Ovary (tissue), 9 donors: ENCODE results near the gene SYT14. TPM values are rescaled to one million over a fixed set of nuclear protein-coding genes. Genes with fewer than 3 reads are reported as not detected.
"Not testable (repeated sequence)": the region's sequence is repeated elsewhere in the genome, so short reads cannot be mapped to it uniquely, and the experiment has no call there.

Source experiments
- DNase-seq, 5 donors: peaks; one replicate each; pipeline ENCODE4 v3.0.0-alpha.2; 2019 to 2020
- H3K27ac ChIP-seq, 2 donors: fragments of 200-600 bp; one replicate each; pipeline versions ENCODE4 v1.5.1 to v1.8.0; 2019 to 2022
- H3K27me3 ChIP-seq: fragments of 200-600 bp; one replicate; pipeline ENCODE4 v1.8.0; 2022
- H3K36me3 ChIP-seq: fragments of 200-600 bp; sonication (generic); one replicate; pipeline ENCODE4 v1.5.1; 2019
- H3K4me1 ChIP-seq: one replicate; pipeline ENCODE4 v1.8.1; 2013; ENCODE audit warnings: mild to moderate bottlenecking, moderate library complexity; ENCODE audit not compliant: insufficient read depth
- H3K4me3 ChIP-seq: fragments of 200-600 bp; sonication (generic); one replicate; pipeline ENCODE4 v1.5.1; 2017
- H3K9me3 ChIP-seq, 2 donors: fragments of 200-600 bp in 1 of 2; sonication (generic) in 1 of 2; one replicate each; pipeline versions ENCODE4 v1.5.1 to v1.8.1; 2013 to 2019; ENCODE audit warnings: mild to moderate bottlenecking in 1 of 2, moderate library complexity in 1 of 2
- EP300 ChIP-seq: sonication (generic); formaldehyde crosslinking; IDR thresholded peaks from one replicate; pipeline ENCODE4 v1.6.1; 2017; ENCODE audit warnings: antibody characterized with exemption
- POLR2A ChIP-seq: fragments of 450-650 bp; IDR thresholded peaks from one replicate; pipeline ENCODE4 v1.6.1; 2017; ENCODE audit warnings: antibody characterized with exemption, mild to moderate bottlenecking, moderate library complexity
- WGBS, 3 donors: extraction: QIAGEN DNeasy Blood & Tissue Kit in 1 of 3; methylation state at CpG; one replicate each; pipeline versions ENCODE4 v1.1.5 to v1.1.7; 2013 to 2017; 5-methylcytosine and 5-hydroxymethylcytosine counted together
- intact Hi-C, 4 donors: fragments of 100-400 bp; cut with DNase I; formaldehyde crosslinking; loops; one replicate each; pipeline versions ENCODE4 v1.11.0 to v1.15.1; 2022 to 2023
- polyA plus RNA-seq, 2 donors: library from polyadenylated mRNA; stranded (reverse); fragments of 200-250 nt in 1 of 2; fragments of 350-450 nt in 1 of 2; fragmentation: Illumina TruSeq in 1 of 2; extraction: RNeasy Lipid Tissue Mini Kit (QIAGEN cat#74804) in 1 of 2; gene quantifications; one replicate each; pipeline ENCODE4 v1.2.3, GENCODE V29; 2013 to 2014
- total RNA-seq, 7 donors: library from RNA; depleted of rRNA in 2 of 7; stranded (reverse); fragments of >200 nt in 2 of 7; fragmentation: NEBNext Ultra II Directional in 3 of 7; extraction: Animal tissue kit (Norgen Biotek cat#: 25700) in 3 of 7; gene quantifications; one replicate each; pipeline versions ENCODE4 v1.1.0 to v1.2.4, GENCODE V29; 2016 to 2023
- TF ChIP-seq, protein P1 (sequence below), 3 donors: fragments of 450-650 bp in 2 of 3; fragments of 200-600 bp in 1 of 3; IDR thresholded peaks; one replicate each; pipeline versions ENCODE4 v1.5.1 to v1.8.0; 2016 to 2022; ENCODE audit warnings: antibody characterized with exemption in 3 of 3, mild to moderate bottlenecking in 1 of 3
- donor health status: DM: no; HTN: no; CAD: no; lungs with moderate emphysema.
- donor health status: DM: no; HTN: no; CAD: no.
- donor health status: Bipolar disorder and iron deficiency.
- donor health status: DM: yes; HTN: yes; CAD: no.
- donor health status: DM: no; HTN: no; CAD: no.
- donor health status: DM: yes; HTN: yes; CAD: no.

SYT14 gene
- total and polyA plus RNA-seq, 9 donors = under 0.01 to 0.45 (median 0.15) TPM; not detected in 3

DNA sequence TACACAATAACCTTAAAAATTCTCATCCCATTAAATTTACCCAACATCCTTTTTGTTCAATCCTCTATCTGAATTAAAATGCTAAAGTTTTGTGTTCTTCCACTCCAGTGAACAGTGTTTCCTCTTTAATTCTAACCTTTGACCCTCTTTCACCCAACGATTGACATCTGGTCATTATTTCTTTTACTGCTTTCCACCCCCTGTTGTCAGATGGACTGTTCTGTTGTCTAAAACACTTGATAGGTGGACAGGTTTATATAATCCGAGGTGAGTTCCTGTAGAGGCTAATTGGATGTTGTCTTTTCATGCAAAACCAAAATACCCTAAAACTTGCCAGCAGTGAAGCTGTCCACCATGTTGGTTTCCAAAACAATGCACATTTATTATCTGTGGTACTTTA is 221.2 kb downstream of the SYT14 start:
- Histone ChIP-seq H3K4me3 (no peak overlapping the region), H3K4me1 (no peaks in the 10 kb centered on the region), H3K9me3 (no peaks in the 10 kb centered on the region), H3K27me3 (no peaks in the 10 kb centered on the region), H3K36me3 (no peaks in the 10 kb centered on the region), H3K27ac (no peak overlapping the region)
- TF ChIP-seq EP300 = no peak
- TF ChIP-seq, protein P1, sequence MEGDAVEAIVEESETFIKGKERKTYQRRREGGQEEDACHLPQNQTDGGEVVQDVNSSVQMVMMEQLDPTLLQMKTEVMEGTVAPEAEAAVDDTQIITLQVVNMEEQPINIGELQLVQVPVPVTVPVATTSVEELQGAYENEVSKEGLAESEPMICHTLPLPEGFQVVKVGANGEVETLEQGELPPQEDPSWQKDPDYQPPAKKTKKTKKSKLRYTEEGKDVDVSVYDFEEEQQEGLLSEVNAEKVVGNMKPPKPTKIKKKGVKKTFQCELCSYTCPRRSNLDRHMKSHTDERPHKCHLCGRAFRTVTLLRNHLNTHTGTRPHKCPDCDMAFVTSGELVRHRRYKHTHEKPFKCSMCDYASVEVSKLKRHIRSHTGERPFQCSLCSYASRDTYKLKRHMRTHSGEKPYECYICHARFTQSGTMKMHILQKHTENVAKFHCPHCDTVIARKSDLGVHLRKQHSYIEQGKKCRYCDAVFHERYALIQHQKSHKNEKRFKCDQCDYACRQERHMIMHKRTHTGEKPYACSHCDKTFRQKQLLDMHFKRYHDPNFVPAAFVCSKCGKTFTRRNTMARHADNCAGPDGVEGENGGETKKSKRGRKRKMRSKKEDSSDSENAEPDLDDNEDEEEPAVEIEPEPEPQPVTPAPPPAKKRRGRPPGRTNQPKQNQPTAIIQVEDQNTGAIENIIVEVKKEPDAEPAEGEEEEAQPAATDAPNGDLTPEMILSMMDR (IDR thresholded peaks at IDR 0.05) = no peak
- TF ChIP-seq POLR2A = no peak
- intact Hi-C loops = no loop called here
- no peak for DNase-seq
- 42 to 58% (median 56%) methylated on average over 2 of the region's 2 CpGs for WGBS, 3 donors

DNA sequence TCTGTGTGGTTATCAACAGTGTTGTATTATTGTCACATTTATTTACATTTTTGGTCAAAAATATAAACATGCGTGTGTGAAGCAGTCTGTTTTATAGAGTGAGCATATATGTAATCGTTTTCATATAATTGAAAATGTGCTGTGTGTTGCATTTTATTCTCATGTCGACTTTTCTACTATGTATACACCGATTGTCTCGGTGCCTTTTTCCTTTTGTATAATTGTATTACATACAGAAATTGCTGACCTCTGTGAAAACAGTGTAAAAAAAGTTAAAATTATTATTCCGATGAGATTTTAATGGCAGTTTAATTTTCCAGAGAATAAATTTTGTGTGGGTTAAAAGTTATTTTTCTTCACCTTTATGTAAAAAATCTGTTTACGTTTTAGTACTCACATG is 232.2 kb downstream of the SYT14 start:
- TF ChIP-seq, protein P1 (IDR thresholded peaks at IDR 0.05) = no peak
- TF ChIP-seq EP300 (no peak), POLR2A (no peak)
- no peaks in the 10 kb centered on the region for H3K27me3 ChIP-seq
- no peaks in the 10 kb centered on the region for H3K36me3 ChIP-seq
- H3K9me3 ChIP-seq = no peaks in the 10 kb centered on the region
- intact Hi-C loops = no loop called here
- 80 to 90% (median 84%) methylated on average over 7 of the region's 7 CpGs for WGBS, 3 donors
- no peak overlapping the region for H3K27ac ChIP-seq
- H3K4me3 ChIP-seq = no peak overlapping the region
- no peaks in the 10 kb centered on the region for H3K4me1 ChIP-seq
- no peak for DNase-seq

DNA sequence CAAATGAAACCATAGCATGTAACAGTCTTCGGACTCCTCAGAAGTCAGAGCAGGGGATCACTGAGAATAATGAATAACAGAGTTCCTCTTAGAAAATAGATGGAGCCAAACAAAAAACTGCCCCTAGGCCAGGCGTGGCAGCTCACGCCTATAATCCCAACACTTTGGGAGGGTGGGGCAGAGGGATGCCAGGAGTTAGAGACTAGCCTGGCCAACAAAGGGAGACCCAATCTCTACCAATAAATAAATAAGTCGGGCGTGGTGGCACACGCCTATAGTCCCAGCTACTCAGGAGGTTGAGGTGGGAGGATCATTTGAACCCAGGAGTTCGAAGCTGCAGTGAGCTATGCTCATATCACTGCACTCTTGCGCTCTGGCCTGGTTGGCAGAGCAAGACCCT is 236.1 kb downstream of the SYT14 start:
- TF ChIP-seq EP300 (no peak), POLR2A (no peak)
- TF ChIP-seq, protein P1 (IDR thresholded peaks at IDR 0.05) = no peak
- no peak overlapping the region for H3K4me3 ChIP-seq
- DNase-seq = no peak
- intact Hi-C loops = no loop called here
- H3K36me3 ChIP-seq = no peaks in the 10 kb centered on the region
- WGBS, 3 donors = 88 to 93% (median 90%) methylated on average over 8 of the region's 8 CpGs
- H3K27me3 ChIP-seq = no peaks in the 10 kb centered on the region
- no peaks in the 10 kb centered on the region for H3K4me1 ChIP-seq
- H3K9me3 ChIP-seq = no peaks in the 10 kb centered on the region
- H3K27ac ChIP-seq = no peak overlapping the region

DNA sequence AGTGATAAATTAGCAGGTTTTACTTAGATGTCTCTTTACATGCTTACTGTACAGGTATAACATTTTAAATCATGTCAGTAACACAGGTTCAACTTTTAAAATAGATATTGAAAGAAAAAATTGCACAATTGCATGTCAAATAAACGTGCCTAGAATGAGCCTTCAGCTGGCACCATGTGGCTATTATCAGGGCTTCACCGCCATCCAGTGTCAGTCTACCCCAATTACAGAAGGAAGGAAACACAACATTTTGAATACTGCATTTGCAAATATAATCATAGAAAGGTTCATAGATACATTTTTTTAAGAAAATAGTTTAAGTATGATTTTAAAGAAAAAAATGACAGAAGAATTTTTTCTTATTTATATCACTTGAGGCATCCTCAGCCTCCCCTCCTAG is 247.0 kb downstream of the SYT14 start:
- DNase-seq = no peak
- no peaks in the 10 kb centered on the region for H3K4me1 ChIP-seq
- TF ChIP-seq, protein P1 (IDR thresholded peaks at IDR 0.05) = no peak
- TF ChIP-seq POLR2A = no peak
- no peak for TF ChIP-seq EP300
- H3K4me3 ChIP-seq = no peak overlapping the region
- H3K27ac ChIP-seq = no peak overlapping the region
- intact Hi-C loops = no loop called here
- no peaks in the 10 kb centered on the region for H3K27me3 ChIP-seq
- WGBS, 3 donors = 53 to 60% (median 55%) methylated on average over 2 of the region's 2 CpGs
- H3K9me3 ChIP-seq = no peaks in the 10 kb centered on the region
- H3K36me3 ChIP-seq = no peaks in the 10 kb centered on the region

DNA sequence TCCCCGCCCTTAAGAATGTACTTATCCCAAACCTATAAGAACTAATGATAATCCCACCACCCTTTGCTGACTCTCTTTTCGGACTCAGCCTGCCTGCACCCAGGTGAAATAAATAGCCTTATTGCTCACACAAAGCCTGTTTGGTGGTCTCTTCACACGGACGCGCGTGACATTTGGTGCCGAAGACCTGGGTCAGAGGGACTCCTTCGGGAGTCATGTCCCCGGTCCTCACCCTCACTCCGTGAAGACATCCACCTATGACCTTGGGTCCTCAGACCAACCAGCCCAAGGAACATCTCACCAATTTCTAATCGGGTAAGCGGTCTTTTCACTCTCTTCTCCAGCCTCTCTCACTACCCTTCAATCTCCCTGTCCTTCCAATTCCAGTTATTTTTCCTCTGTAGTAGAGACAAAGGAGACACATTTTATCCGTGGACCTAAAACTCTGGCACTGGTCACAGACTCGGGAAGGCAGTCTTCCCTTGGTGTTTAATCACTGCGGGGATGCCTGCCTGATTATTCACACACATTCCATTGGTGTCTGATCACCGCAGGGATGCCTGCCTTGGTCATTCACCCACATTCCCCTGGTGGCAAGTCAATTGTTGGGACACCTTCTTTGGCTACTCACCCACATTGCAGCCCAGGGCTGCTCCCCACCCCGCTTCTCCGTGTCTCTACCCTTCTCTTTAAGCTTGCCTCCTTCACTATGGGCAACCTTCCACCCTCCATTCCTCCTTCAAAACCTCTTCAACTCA is 250.0 kb downstream of the SYT14 start:
- H3K4me1 ChIP-seq, H3K36me3 ChIP-seq, DNase-seq, intact Hi-C loops, H3K27me3 ChIP-seq, H3K4me3 ChIP-seq, H3K27ac ChIP-seq, H3K9me3 ChIP-seq: not testable (repeated sequence)
- 91% methylated on average over 18 of the region's 18 CpGs for WGBS, 3 donors
